ENCODE measurements around the gene FIGNL1. TPM values are rescaled to one million over a fixed set of nuclear protein-coding genes. Genes with fewer than 3 reads are reported as not detected.

FIGNL1 gene
- total RNA-seq, 1 experiment from 2014 or later = 28.0 TPM

DNA sequence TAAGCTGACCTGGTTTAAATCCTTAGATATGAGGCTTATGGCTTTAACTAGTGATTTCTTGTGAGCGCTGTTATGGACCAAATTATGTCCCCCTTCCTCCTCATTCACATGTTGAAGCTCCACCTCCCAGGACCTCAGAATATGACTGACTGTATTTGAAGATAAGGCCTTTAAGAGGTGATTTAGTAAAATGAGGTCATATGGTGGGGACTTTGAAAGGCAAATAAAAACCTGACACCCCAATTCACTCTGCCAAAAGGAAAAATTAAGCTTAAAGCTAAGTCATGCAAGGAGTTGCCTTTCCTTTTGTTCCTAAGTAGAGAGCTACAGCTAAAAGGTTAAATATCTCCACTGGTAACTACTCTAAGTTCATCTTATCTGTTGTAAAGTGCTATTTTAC is 36.4 kb upstream of the FIGNL1 start:
- CTCF ChIA-PET = no interaction called here
- in situ Hi-C loops (cut with HindIII; ENCODE audit: low pct_unique_long_range_greater_than_20kb, low sequenced_read_pairs) = no loop called here
- peaks cover 9% of the 10 kb centered on the region for H3K9me3 ChIP-seq (ENCODE audit: control insufficient read depth, insufficient read depth, low read depth, low read length)

GRCh38 chr7:50481867-50482266 is 31.7 kb upstream of the FIGNL1 start:
- intact Hi-C loops (cut with micrococcal nuclease; ENCODE audit: unreplicated experiment) (no loop called here), in situ Hi-C loops (cut with HindIII; ENCODE audit: low pct_unique_long_range_greater_than_20kb, low sequenced_read_pairs) (no loop called here)
- no peaks in the 10 kb centered on the region for H3K27me3 ChIP-seq (ENCODE audit: control insufficient read depth, insufficient read depth, low read length)
- no peaks in the 10 kb centered on the region for H3K9me3 ChIP-seq (ENCODE audit: control insufficient read depth, insufficient read depth, low read depth, low read length)
- no peaks in the 10 kb centered on the region for H3K4me1 ChIP-seq (ENCODE audit: control insufficient read depth, insufficient read depth, low read length)
- peak; percentile 63; the same call in 1 of the 2 replicates for ATAC-seq
- ChIA-PET CTCF (no interaction called here), POLR2A (no interaction called here)
- no TSS peak for BruUV-seq (replicated peaks)
- no peak overlapping the region for H3K4me3 ChIP-seq (ENCODE audit: low read depth in 2 of 2, low read length in 2 of 2)
- H3K27ac ChIP-seq (ENCODE audit: low read length) = no peak overlapping the region
- DNase-seq (ENCODE audit: low read depth, low spot score) = no peak
- TF ChIP-seq REST (IDR thresholded peaks at IDR 0.05; ENCODE audit: insufficient read depth in 1 of 2, low read depth in 2 of 2, low read length in 1 of 2) = no peak
- TF ChIP-seq CTCF (IDR thresholded peaks at IDR 0.05) = no peak; the same call in 1 of the 2 replicates
- no peak for TF ChIP-seq SIN3A (IDR thresholded peaks at IDR 0.05; ENCODE audit: borderline replicate concordance, insufficient read depth, low read depth, low read length)
- TF ChIP-seq POLR2AphosphoS5 (IDR thresholded peaks at IDR 0.05; ENCODE audit: low read depth, low read length) = no peak
- TF ChIP-seq TCF7L2 (IDR thresholded peaks at IDR 0.05; ENCODE audit: low read depth, low read length) = no peak
- H3K36me3 ChIP-seq (ENCODE audit: control insufficient read depth, insufficient read depth, low read length) = no peaks in the 10 kb centered on the region

More for the DNA sequence above, 36.4 kb upstream of the FIGNL1 start:
- Histone ChIP-seq H3K27ac (ENCODE audit: low read length) (no peak overlapping the region), H3K36me3 (ENCODE audit: control insufficient read depth, insufficient read depth, low read length) (no peaks in the 10 kb centered on the region), H3K4me1 (ENCODE audit: control insufficient read depth, insufficient read depth, low read length) (no peaks in the 10 kb centered on the region), H3K4me3 (ENCODE audit: low read depth in 2 of 2, low read length in 2 of 2) (no peak overlapping the region), H3K27me3 (ENCODE audit: control insufficient read depth, insufficient read depth, low read length) (no peaks in the 10 kb centered on the region)
- TF ChIP-seq CTCF (IDR thresholded peaks at IDR 0.05) (no peak), POLR2AphosphoS5 (IDR thresholded peaks at IDR 0.05; ENCODE audit: low read depth, low read length) (no peak), TCF7L2 (IDR thresholded peaks at IDR 0.05; ENCODE audit: low read depth, low read length) (no peak), SIN3A (IDR thresholded peaks at IDR 0.05; ENCODE audit: borderline replicate concordance, insufficient read depth, low read depth, low read length) (no peak), REST (IDR thresholded peaks at IDR 0.05; ENCODE audit: insufficient read depth in 1 of 2, low read depth in 2 of 2, low read length in 1 of 2) (no peak)
- DNase-seq (ENCODE audit: low read depth, low spot score) = no peak
- BruUV-seq (replicated peaks) = no TSS peak
- ATAC-seq = no peak
- POLR2A ChIA-PET = no interaction called here
- intact Hi-C loops (cut with micrococcal nuclease; ENCODE audit: unreplicated experiment) = no loop called here

Measured in Panc1 (cell line).